HepG2 (cell line): Measurements from ENCODE around the gene ESYT1. TPM values are rescaled to one million over a fixed set of nuclear protein-coding genes. Genes with fewer than 3 reads are reported as not detected.

Experiments
- CREM ChIP-seq, 2 experiments: sonication (generic) in 1 of 2; formaldehyde crosslinking in 1 of 2; IDR thresholded peaks; 2 replicates each; pipeline versions ENCODE4 v1.4.0 to v1.6.1; 2016 to 2020; ENCODE audit warnings: antibody characterized with exemption in 1 of 2, mild to moderate bottlenecking in 1 of 2, missing genetic modification reagents in 1 of 2
- ERF ChIP-seq: IDR thresholded peaks from 2 replicates; pipeline ENCODE4 v1.6.1; 2018; ENCODE audit warnings: missing biosample characterization, missing genetic modification reagents
- FLYWCH1 ChIP-seq: sonication (generic); formaldehyde crosslinking; IDR thresholded peaks from 2 replicates; pipeline ENCODE4 v1.8.1; 2023; ENCODE audit warnings: mild to moderate bottlenecking, missing genetic modification reagents
- FOXA1 ChIP-seq, 2 experiments: fragments of 450-650 bp in 1 of 2; sonication (generic) in 1 of 2; formaldehyde crosslinking in 1 of 2; IDR thresholded peaks; 2 replicates each; pipeline versions ENCODE4 v1.4.0 to v1.6.1; 2016 to 2020; ENCODE audit warnings: missing genetic modification reagents in 1 of 2
- GZF1 ChIP-seq: sonication (generic); formaldehyde crosslinking; IDR thresholded peaks from 2 replicates; pipeline ENCODE4 v1.5.1; 2020; ENCODE audit warnings: mild to moderate bottlenecking, missing genetic modification reagents
- ISL2 ChIP-seq: sonication (generic); formaldehyde crosslinking; IDR thresholded peaks from 2 replicates; pipeline ENCODE4 v1.5.0; 2020; ENCODE audit warnings: missing genetic modification reagents
- LCORL ChIP-seq, 2 experiments: fragments of 450-650 bp in 1 of 2; sonication (generic) in 1 of 2; formaldehyde crosslinking in 1 of 2; IDR thresholded peaks; 2 replicates each; pipeline versions ENCODE4 v1.5.0 to v1.6.1; 2017 to 2020; ENCODE audit warnings: antibody characterized with exemption in 1 of 2, missing genetic modification reagents in 1 of 2
- PAF1 ChIP-seq: IDR thresholded peaks from 2 replicates; pipeline ENCODE4 v1.6.1; 2016; ENCODE audit warnings: missing genetic modification reagents, missing compliant biosample characterization
- PHF21A ChIP-seq: sonication (generic); formaldehyde crosslinking; IDR thresholded peaks from 2 replicates; pipeline ENCODE4 v1.5.0; 2020; ENCODE audit warnings: mild to moderate bottlenecking, missing genetic modification reagents
- PRPF4 ChIP-seq: fragments of 200-400 bp; formaldehyde crosslinking; IDR thresholded peaks from 2 replicates; pipeline ENCODE4 v1.6.1; 2016; ENCODE audit warnings: low read length, low read depth; ENCODE audit not compliant: poor library complexity, severe bottlenecking
- SMAD3 ChIP-seq: sonication (generic); formaldehyde crosslinking; IDR thresholded peaks from 2 replicates; pipeline ENCODE4 v1.4.0; 2020; ENCODE audit warnings: missing genetic modification reagents
- ZC3H13 ChIP-seq: sonication (generic); formaldehyde crosslinking; IDR thresholded peaks from 2 replicates; pipeline ENCODE4 v1.8.1; 2023; ENCODE audit warnings: mild to moderate bottlenecking, missing genetic modification reagents, moderate library complexity
- ZNF333 ChIP-seq: sonication (generic); formaldehyde crosslinking; IDR thresholded peaks from 2 replicates; pipeline ENCODE4 v1.4.0; 2020; ENCODE audit warnings: mild to moderate bottlenecking, missing genetic modification reagents, borderline replicate concordance
- ZNF7 ChIP-seq: IDR thresholded peaks from 2 replicates; pipeline ENCODE4 v1.6.1; 2016; ENCODE audit warnings: missing biosample characterization, missing genetic modification reagents
- ZSCAN25 ChIP-seq: sonication (generic); formaldehyde crosslinking; IDR thresholded peaks from 2 replicates; pipeline ENCODE4 v1.8.0; 2022; ENCODE audit warnings: mild to moderate bottlenecking, missing genetic modification reagents
- polyA plus RNA-seq, 8 experiments: library from polyadenylated mRNA; depleted of rRNA in 3 of 8; stranded (reverse) in 7 of 8; unstranded in 1 of 8; fragments of >200 nt; fragmentation: Illumina TruSeq in 4 of 8; extraction: Trizol in 4 of 8; gene quantifications; 2 replicates each; pipeline versions ENCODE4 v1.2.1 to v1.2.3, GENCODE V29; 2011 to 2016; ENCODE audit warnings: low read depth in 4 of 8, missing spikeins in 1 of 8, mixed read lengths in 1 of 8; ENCODE audit not compliant: insufficient read depth in 1 of 8
- total RNA-seq, 5 experiments: library from RNA; depleted of rRNA; stranded (reverse); fragments of >200 nt; fragmentation: Illumina TruSeq; extraction: Trizol; gene quantifications; 2 replicates each; pipeline ENCODE4 v1.2.3, GENCODE V29; 2016; ENCODE audit warnings: low read depth in 1 of 5
- TF ChIP-seq, protein P1 (sequence below): sonication (generic); formaldehyde crosslinking; IDR thresholded peaks from 2 replicates; pipeline ENCODE4 v1.8.0; 2022; ENCODE audit warnings: mild to moderate bottlenecking, missing genetic modification reagents
- TF ChIP-seq, protein P2 (sequence below): sonication (generic); formaldehyde crosslinking; IDR thresholded peaks from 2 replicates; pipeline ENCODE4 v1.8.1; 2023; ENCODE audit warnings: mild to moderate bottlenecking, missing genetic modification reagents
- TF ChIP-seq, protein P3 (sequence below), 2 experiments: sonication (generic) in 1 of 2; formaldehyde crosslinking in 1 of 2; IDR thresholded peaks; 2 replicates each; pipeline versions ENCODE4 v1.6.1 to v1.9.0; 2014 to 2022; ENCODE audit warnings: antibody characterized with exemption in 1 of 2, borderline replicate concordance in 1 of 2, inconsistent platforms in 1 of 2, low read depth in 1 of 2, missing genetic modification reagents in 1 of 2
- TF ChIP-seq, protein P4 (sequence below): sonication (generic); formaldehyde crosslinking; IDR thresholded peaks from 2 replicates; pipeline ENCODE4 v1.5.0; 2020; ENCODE audit warnings: missing genetic modification reagents

Gene ESYT1
- total and polyA plus RNA-seq, 2 of the 13 experiments (the other 11 are each of a cell fraction or from before 2014, with no cell fraction given): 66.9 to 71.0 TPM

DNA sequence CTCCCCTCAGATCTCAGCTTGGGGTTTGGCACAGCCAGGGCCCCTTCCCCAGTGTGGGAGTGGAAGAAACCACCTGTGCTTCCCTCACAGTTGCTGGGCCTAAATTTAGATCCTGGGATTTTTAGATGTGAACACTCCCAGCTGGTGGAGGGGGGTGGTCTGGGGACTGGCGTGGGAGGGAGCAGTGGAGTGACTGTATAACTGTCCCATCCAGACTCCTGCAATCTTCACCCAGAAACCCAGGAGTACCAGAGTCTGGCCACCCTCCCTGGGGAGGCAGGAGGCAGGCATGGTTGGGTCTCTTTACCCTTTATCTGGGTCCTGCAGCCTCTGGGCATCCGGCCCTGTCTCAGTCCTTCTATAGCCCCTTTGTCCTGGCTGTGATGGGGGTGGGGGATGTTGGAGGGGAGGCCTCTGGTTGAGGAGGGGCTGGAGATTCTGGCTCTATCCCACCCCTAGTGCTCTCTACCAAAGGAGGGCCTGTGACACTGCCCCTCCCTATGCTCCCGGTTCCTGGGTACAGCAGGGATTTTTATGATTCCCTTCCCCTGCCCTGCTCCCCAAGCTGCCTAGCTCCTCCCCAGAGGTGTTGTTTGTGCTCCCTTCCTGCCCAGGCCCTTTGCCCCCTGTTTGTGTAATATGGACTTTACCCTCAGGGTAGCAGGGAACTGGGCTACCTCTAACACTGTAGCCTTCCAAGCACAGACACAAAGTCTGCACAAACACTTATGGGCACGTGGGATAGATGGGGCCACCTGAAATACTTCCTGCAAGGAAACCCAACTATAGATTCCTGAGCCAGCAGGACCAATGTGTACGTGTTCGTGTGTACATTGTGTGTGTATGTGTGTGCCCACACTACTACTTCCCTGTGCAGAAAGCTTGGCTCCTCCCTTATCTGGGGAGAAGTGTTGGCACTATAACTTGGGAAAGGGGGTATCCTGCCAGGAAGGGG lies 46.4 kb upstream of the ESYT1 start (continued):
- TF ChIP-seq, protein P1, sequence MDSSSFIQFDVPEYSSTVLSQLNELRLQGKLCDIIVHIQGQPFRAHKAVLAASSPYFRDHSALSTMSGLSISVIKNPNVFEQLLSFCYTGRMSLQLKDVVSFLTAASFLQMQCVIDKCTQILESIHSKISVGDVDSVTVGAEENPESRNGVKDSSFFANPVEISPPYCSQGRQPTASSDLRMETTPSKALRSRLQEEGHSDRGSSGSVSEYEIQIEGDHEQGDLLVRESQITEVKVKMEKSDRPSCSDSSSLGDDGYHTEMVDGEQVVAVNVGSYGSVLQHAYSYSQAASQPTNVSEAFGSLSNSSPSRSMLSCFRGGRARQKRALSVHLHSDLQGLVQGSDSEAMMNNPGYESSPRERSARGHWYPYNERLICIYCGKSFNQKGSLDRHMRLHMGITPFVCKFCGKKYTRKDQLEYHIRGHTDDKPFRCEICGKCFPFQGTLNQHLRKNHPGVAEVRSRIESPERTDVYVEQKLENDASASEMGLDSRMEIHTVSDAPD (CRISPR knock-in tag): peak; percentile 69
- TF ChIP-seq, protein P2, sequence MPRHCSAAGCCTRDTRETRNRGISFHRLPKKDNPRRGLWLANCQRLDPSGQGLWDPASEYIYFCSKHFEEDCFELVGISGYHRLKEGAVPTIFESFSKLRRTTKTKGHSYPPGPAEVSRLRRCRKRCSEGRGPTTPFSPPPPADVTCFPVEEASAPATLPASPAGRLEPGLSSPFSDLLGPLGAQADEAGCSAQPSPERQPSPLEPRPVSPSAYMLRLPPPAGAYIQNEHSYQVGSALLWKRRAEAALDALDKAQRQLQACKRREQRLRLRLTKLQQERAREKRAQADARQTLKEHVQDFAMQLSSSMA (CRISPR knock-in tag): 0 out of 2 replicates have a peak, but pooled peaks have one; percentile 68
- TF ChIP-seq PRPF4: no peak
- peak; percentile 93 for TF ChIP-seq CREM (IDR thresholded peaks at IDR 0.05)
- no peak for TF ChIP-seq CREM (CRISPR knock-in tag; IDR thresholded peaks at IDR 0.05)
- TF ChIP-seq ZC3H13 (CRISPR knock-in tag): peak; percentile 89
- TF ChIP-seq FOXA1 (IDR thresholded peaks at IDR 0.05): no peak
- no peak; the same call in 1 of the 2 replicates for TF ChIP-seq FOXA1 (CRISPR knock-in tag; IDR thresholded peaks at IDR 0.05)
- peak; percentile 89 for TF ChIP-seq ISL2
- peak; percentile 7; the same call in 1 of the 2 replicates for TF ChIP-seq ZNF7 (CRISPR knock-in tag)
- TF ChIP-seq, protein P3, sequence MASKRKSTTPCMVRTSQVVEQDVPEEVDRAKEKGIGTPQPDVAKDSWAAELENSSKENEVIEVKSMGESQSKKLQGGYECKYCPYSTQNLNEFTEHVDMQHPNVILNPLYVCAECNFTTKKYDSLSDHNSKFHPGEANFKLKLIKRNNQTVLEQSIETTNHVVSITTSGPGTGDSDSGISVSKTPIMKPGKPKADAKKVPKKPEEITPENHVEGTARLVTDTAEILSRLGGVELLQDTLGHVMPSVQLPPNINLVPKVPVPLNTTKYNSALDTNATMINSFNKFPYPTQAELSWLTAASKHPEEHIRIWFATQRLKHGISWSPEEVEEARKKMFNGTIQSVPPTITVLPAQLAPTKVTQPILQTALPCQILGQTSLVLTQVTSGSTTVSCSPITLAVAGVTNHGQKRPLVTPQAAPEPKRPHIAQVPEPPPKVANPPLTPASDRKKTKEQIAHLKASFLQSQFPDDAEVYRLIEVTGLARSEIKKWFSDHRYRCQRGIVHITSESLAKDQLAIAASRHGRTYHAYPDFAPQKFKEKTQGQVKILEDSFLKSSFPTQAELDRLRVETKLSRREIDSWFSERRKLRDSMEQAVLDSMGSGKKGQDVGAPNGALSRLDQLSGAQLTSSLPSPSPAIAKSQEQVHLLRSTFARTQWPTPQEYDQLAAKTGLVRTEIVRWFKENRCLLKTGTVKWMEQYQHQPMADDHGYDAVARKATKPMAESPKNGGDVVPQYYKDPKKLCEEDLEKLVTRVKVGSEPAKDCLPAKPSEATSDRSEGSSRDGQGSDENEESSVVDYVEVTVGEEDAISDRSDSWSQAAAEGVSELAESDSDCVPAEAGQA (IDR thresholded peaks at IDR 0.05; ENCODE audit: low read depth): peak; percentile 68
- TF ChIP-seq, protein P3 (CRISPR knock-in tag; IDR thresholded peaks at IDR 0.05; ENCODE audit: borderline replicate concordance): no peak
- TF ChIP-seq GZF1 (CRISPR knock-in tag): 0 out of 2 replicates have a peak, but pooled peaks have one; percentile 48
- 0 out of 2 replicates have a peak, but pooled peaks have one; percentile 33 for TF ChIP-seq LCORL (IDR thresholded peaks at IDR 0.05)
- TF ChIP-seq LCORL (CRISPR knock-in tag; IDR thresholded peaks at IDR 0.05): peak; percentile 96
- TF ChIP-seq FLYWCH1: no peak
- peak; percentile 97 for TF ChIP-seq SMAD3 (CRISPR knock-in tag)
- TF ChIP-seq ZSCAN25: peak; percentile 94
- peak; percentile 100 for TF ChIP-seq PHF21A (CRISPR knock-in tag)
- TF ChIP-seq ERF (CRISPR knock-in tag): peak; percentile 97
- TF ChIP-seq, protein P4, sequence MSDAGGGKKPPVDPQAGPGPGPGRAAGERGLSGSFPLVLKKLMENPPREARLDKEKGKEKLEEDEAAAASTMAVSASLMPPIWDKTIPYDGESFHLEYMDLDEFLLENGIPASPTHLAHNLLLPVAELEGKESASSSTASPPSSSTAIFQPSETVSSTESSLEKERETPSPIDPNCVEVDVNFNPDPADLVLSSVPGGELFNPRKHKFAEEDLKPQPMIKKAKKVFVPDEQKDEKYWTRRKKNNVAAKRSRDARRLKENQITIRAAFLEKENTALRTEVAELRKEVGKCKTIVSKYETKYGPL: peak; percentile 86; the same call in 1 of the 2 replicates
- no peak for TF ChIP-seq PAF1 (CRISPR knock-in tag)
- TF ChIP-seq ZNF333 (CRISPR knock-in tag): no peak
